ENCODE results near the gene CBX4. TPM values are rescaled to one million over a fixed set of nuclear protein-coding genes. Genes with fewer than 3 reads are reported as not detected.

CBX4 gene
- polyA plus RNA-seq, 1 donor, result 11.0 TPM

GRCh38 chr17:79799174-79799537, 40.1 kb downstream of the CBX4 start:
- no peak for DNase-seq

- DNase-seq, result no peak
These were observed 40.7 kb downstream of the CBX4 start for GRCh38 chr17:79798299-79799173.

DNA sequence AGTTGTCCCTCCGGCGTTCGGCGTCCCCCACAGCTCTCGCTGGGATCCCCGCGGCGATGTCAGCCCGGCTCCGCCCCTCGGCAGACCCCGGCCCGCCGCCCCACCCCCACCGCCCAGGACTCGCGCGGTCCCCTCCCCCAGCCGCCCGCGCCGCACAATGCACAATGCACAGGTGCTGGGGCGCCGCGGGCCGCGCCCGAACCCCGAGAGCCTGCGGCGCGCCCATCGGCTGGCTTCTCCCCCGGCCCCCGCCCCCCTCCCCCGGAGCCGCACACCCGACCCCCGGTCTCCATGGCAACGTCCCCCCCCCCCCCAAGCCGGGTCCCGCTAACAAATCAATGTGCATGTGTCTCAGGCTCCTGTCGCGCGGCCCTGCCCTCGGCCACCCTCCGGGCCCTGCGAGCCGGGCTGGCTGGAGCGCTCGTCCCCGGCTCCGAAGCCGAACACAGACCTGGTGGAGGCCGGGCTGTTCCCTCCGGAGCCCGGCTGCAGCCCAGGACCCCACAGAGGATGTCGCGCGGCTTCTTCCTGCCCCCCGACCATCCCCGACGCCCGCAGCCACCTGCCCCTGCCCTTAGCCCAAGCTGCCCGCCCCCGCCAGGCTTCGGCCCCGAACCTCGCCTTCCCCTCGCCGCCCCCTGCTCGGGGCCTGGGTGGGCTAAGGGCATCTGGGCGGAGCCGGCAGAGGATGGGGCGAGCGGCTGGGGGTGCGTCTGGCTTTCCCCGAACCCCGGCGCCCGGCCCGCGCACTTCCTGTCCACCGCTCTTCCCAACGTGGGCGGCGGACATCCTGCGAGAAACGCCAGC, 41.5 kb downstream of the CBX4 start:
- DNase-seq, result no peak

DNA sequence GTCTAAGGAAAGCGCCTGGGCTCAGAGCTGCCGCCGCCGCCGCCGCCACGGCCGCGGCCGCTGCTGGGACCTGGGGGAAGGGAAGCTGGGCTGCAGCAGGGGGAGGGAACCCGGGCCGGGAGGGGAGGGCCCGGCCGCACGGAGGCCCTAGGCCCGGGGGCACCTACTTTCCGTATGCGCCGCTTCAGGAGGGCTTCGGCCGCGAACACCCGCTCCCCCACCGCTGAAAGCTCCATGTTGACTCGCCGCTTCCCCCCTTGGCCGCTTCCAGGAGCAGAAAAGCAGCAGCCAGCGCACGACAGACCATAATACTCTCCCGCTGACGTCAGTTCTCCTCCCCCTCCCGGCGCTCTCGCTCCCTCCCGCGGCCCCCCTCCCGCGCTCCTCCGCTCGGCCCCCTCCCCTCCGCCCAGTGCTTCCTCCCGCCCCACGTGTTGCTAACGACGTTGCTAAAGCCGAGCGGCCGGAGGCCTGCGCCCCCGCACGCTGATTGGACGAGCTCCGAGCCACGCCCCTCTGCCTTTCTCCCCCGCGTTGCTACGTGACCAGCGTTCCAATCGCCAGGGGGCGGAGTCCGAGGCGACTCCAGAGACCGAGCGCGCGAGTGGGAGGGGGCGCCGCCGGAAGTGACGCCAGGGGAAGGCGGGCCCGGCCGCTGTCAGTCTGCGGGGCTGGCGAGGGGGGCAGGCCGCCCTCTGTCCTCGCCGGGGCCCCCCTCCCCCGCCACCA, 42.3 kb downstream of the CBX4 start, which contains the start of gene CBX8:
TSS of gene CBX8 (minus strand) at position 315 of the 729 bp plus-strand sequence. CDS start at position 236, 79 bp downstream.
- DNase-seq, result peak; percentile 100

DNA sequence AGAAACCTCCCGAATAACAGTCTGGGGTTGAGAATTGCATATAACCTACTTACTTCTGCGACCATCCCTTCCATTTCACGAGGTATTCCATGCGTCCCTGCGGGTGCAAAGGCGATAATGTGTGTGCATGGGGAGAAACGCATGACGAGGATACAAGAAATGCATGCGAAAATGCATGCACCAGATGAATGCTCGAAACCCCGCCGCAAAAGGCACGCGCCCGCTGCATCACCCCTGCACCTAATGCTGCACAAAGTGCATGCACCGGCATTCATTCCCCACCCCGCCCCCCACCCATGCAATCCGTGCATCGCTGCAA, 42.8 kb downstream of the CBX4 start:
- DNase-seq, result no peak

DNA sequence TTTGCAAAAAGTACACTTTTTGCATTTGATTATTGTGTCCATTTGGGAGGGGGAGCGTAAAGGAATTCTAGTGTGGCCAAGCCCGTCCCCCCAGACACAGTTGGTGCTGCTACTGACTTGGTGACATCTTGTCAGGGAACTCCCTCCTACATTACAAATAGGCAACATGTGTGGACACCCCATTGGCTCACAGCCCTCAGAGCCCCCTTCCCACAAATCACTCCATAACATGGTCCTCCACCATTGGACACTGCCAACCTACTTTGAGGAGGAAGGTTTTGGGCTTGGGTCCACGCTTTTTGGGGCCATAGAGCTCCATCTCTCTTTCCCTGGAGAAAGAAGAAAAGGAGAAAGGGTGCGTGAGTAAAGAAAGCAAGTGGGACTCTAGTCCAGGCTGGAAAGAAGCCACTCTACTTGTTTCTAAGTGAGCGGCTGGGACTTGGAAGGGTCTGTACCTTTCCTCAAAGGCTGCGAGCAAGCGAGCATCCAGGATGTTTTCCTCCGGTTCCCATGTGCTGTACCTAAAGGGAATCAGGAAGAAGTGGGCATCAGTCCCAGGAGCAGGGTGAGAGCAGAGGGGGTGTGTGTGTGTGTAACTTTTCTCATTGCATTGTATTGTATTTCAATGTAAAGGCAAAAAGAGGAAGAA, 43.3 kb downstream of the CBX4 start:
- DNase-seq, result no peak

DNA sequence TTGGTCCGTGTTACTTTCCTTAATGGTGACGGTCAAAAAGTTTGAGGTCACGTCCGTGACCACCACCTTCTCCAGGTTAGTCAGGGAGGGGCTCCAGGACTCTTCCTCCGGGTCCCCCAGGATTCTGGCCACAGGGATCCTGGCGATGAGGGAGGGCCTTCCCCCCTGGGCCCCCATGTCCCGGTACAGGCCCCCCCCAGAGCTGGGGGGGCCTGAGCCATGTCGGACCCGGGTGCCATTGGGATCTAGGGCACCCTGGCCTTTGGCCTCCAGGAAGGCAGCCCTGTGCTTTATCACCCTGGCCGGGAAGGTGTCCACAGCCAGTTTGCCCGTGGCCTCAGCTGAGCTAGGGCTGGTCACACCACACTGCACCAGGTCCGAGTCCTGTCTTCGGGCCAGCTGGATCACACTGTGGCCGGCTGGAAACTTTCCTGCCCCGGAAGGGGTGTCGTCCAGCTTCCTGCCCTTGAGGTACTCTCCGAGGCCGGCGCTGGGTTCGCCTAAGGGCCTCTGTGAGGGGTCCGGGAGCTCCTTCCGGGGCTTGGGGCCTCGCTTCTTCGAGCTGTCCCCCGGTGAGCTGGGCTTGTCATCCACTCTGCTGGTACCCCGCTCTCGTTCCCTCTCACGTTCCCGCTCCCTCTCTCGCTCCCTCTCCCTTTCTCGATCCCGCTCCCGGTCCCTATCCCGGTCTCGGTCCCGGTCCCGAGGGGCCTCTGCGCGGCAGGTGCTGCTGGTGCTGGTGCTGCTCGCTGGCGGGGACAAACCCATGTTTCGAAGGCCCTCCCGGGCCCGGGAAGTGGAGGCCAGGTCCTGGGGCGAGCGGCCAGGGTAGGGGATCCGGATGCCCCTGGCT, 44.4 kb downstream of the CBX4 start:
- DNase-seq, result no peak

GRCh38 chr17:79793924-79794304, 45.3 kb downstream of the CBX4 start:
- no peak for DNase-seq

GRCh38 chr17:79792984-79793923, 46.0 kb downstream of the CBX4 start:
- no peak for DNase-seq

DNA sequence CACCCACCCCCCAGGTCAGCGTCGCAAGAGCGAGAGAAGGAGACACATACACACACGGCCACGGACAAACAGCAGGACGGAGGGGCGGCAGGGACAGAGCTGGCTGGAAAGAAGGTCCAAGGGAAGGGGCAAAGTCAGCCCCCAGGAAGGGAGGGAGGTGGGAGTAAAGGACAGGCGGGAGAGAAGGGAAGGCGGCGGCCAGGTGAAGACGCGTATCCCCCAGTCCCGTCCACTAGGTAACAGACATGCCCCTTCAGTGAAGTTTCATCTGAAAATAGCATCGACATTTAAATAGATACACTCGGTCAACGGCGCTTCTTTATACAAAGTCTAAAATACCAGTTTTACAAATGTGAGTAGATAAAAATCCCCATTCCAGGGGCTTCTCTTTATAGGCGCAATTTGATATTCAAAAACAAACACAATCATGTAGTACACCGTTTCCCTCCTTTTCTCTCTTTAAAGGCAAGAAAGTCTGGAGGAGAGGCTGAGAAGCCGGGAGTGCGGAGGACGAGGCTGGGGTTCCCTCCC, 46.8 kb downstream of the CBX4 start:
- DNase-seq, result no peak

GRCh38 chr17:79791735-79792161, 47.5 kb downstream of the CBX4 start:
- no peak for DNase-seq

DNA sequence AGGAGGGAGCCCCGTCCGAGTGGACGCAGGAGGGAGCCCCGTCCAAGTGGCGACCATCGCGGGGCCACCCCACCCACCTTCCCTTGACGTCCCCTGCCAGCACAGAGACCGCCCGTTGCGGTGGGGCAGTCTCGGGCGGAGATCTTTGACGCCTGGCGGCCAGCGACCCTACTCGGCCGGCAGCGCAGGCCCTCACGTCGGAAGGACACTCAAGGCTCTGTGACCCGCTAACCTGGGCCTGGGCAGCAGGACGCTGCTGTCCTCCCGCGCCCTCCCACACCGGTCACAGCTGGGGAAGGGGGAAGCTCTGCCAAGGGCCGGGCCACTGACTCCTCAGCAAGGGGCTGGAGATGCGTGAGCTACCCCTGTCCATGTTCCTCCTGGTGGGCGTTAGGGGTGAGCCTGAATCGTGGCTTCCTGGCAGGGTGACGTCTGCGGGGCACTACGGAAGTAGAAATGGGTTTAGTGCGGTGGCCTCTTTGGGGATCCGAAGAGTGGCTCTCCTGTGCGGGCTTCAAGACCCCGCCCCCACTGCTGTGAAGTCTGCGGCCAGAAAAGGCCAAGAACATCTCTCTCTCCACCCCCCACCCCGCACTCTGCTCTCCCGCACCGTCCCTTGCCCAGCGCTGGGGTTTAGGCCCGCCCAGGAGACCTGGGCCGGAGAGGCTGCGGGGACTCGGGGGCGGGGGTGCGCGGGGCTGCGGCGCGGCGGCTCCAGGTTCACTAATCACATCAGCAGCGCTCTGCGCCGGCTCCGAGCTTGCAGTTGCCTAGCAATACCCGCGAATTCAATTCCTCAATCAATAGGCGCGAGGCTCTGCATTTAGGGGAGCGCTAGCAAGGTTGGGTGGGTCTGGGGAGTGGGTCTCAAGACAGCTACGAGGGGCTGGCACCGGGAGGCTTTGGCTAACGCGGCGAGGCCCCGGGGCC, 48.2 kb downstream of the CBX4 start:
- DNase-seq, result no peak

DNA sequence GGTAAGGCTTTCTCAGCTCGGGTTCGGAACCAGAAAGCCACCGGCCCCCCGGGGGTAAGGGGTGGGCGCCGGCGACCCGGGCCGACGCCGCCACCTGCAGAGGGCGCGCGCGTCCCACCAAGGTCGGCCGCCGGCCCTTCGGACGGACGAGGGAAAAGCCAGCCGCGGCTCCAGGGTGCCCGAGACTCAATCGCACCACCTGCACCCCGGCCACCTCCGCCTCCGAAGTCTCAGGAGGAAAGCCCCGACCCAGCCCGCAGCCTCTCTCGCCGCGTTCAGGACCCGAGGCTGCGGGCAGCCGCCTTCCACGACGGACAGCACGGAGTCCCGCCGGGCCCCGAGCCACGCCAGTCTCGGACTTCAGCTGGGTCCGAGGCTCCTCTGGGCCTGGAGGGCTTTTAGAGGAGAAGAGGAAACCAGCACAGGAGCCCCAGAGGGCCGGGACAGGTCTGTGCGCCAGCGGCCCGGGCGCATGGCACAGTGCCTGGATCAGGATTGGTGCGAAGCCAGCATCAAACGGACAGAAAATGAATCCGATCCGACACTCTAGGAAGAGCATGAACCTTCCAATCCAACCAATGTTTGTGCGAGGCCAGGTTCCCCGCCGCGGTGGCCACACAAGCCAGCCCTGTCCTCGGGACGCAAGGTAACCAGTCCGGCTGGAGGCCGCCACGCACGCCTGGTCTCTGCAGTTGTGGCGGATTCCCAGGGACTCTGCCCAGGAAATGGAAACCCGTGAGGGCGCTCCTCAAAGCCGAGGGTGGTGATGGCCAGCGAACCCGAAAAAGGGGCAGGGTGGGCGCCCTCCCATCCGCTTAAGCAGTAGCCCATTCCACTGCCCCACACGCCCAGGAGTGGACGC, 49.1 kb downstream of the CBX4 start:
- DNase-seq, result no peak

- DNase-seq, result no peak
These were observed 50.0 kb downstream of the CBX4 start for GRCh38 chr17:79788989-79789942.

- DNase-seq, result no peak
These were observed 50.8 kb downstream of the CBX4 start for GRCh38 chr17:79788455-79788854.

GRCh38 chr17:79786930-79787643, 52.2 kb downstream of the CBX4 start:
- DNase-seq, result no peak

Measured in hindlimb muscle (tissue), 1 donor.